CD4-positive, alpha-beta T cell (primary cell): ENCODE measurements around the gene BEND5. TPM values are rescaled to one million over a fixed set of nuclear protein-coding genes. Genes with fewer than 3 reads are reported as not detected.

Experiments
- ATAC-seq: fragments of 200-7000 bp; cut with Tn5 transposase; one replicate; pipeline ENCODE4 v1.10.0; 2022; ENCODE audit warnings: mild to moderate bottlenecking; ENCODE audit not compliant: poor library complexity
- CTCF ChIA-PET: fragments of 350-600 bp; sonication (Branson Sonifier 250); formaldehyde crosslinking; loops from one replicate; lab custom pipeline; 2021; ENCODE audit warnings: antibody characterized with exemption, inconsistent platforms; lab: Charles Lee
- POLR2A ChIA-PET: fragments of 350-600 bp; sonication (Branson Sonifier 250); formaldehyde crosslinking; loops from one replicate; lab custom pipeline; 2021; ENCODE audit warnings: antibody characterized with exemption, inconsistent platforms; lab: Charles Lee
- DNase-seq, 14 experiments: peaks; one replicate each; pipeline ENCODE4 v3.0.0-alpha.2; 2013 to 2020; ENCODE audit warnings: mixed read lengths in 2 of 14
- H3K27ac ChIP-seq, 2 donors: one replicate each; pipeline versions ENCODE4 v1.5.1 to v1.7.0; 2013; ENCODE audit warnings: low read length in 2 of 2, low read depth in 1 of 2, mild to moderate bottlenecking in 1 of 2
- H3K27me3 ChIP-seq, 2 experiments: 1 replicate in 1 of 2; 2 replicates in 1 of 2; pipeline versions ENCODE4 v1.6.1 to v1.7.0; 2013; ENCODE audit warnings: low read length in 2 of 2, control low read depth in 1 of 2, mild to moderate bottlenecking in 1 of 2, moderate library complexity in 1 of 2; ENCODE audit not compliant: insufficient read depth in 2 of 2, control insufficient read depth in 1 of 2
- H3K36me3 ChIP-seq: one replicate; pipeline ENCODE4 v1.6.1; 2013; ENCODE audit warnings: low read length, control low read depth; ENCODE audit not compliant: insufficient read depth
- H3K4me1 ChIP-seq: one replicate; pipeline ENCODE4 v1.6.1; 2013; ENCODE audit warnings: low read length, control low read depth; ENCODE audit not compliant: insufficient read depth
- H3K4me3 ChIP-seq: one replicate; pipeline ENCODE4 v1.5.1; 2013; ENCODE audit warnings: mild to moderate bottlenecking, low read length, moderate library complexity
- H3K9me3 ChIP-seq, 2 experiments: 1 replicate in 1 of 2; 2 replicates in 1 of 2; pipeline versions ENCODE4 v1.6.1 to v1.7.0; 2013; ENCODE audit warnings: low read length in 2 of 2, mild to moderate bottlenecking in 2 of 2, control low read depth in 1 of 2, moderate library complexity in 1 of 2; ENCODE audit not compliant: control insufficient read depth in 1 of 2, insufficient read depth in 1 of 2
- H3K27ac Mint-ChIP-seq: one replicate; pipeline ENCODE4 v1.8.0; 2020; ENCODE audit warnings: mixed read lengths
- H3K27me3 Mint-ChIP-seq: one replicate; pipeline ENCODE4 v1.8.0; 2021; ENCODE audit warnings: mixed read lengths
- H3K36me3 Mint-ChIP-seq: one replicate; pipeline ENCODE4 v1.8.0; 2021; ENCODE audit warnings: low read depth, mixed read lengths
- H3K4me1 Mint-ChIP-seq: one replicate; pipeline ENCODE4 v1.8.0; 2021; ENCODE audit warnings: low read depth, mixed read lengths
- H3K4me3 Mint-ChIP-seq: one replicate; pipeline ENCODE4 v1.8.0; 2020; ENCODE audit warnings: mild to moderate bottlenecking, mixed read lengths
- H3K9me3 Mint-ChIP-seq: one replicate; pipeline ENCODE4 v1.8.0; 2020; ENCODE audit warnings: mixed read lengths
- intact Hi-C, 2 experiments: fragments of 100-400 bp; cut with DNase I in 1 of 2; cut with micrococcal nuclease in 1 of 2; formaldehyde crosslinking; loops; one replicate each; pipeline versions ENCODE4 v1.15.1 to v1.9.0; 2023 to 2025; cut with DNase I, micrococcal nuclease
- total RNA-seq, 174 experiments: library from RNA in 2 of 174; stranded (reverse) in 2 of 174; gene quantifications; one replicate each; pipeline ENCODE4 v1.2.3 and lab custom pipeline; 2021 to 2026
- TF ChIP-seq, protein P1 (sequence below): fragments of 200-600 bp; IDR thresholded peaks from one replicate; pipeline ENCODE4 v1.8.0; 2022; ENCODE audit warnings: antibody characterized with exemption, mild to moderate bottlenecking

Gene BEND5
- total RNA-seq, 2 experiments from 2014 or later, result 5.6 to 5.7 TPM

- H3K4me3 ChIP-seq, result no peak overlapping the region
- no peaks in the 10 kb centered on the region for H3K27me3 ChIP-seq
- TF ChIP-seq, protein P1, sequence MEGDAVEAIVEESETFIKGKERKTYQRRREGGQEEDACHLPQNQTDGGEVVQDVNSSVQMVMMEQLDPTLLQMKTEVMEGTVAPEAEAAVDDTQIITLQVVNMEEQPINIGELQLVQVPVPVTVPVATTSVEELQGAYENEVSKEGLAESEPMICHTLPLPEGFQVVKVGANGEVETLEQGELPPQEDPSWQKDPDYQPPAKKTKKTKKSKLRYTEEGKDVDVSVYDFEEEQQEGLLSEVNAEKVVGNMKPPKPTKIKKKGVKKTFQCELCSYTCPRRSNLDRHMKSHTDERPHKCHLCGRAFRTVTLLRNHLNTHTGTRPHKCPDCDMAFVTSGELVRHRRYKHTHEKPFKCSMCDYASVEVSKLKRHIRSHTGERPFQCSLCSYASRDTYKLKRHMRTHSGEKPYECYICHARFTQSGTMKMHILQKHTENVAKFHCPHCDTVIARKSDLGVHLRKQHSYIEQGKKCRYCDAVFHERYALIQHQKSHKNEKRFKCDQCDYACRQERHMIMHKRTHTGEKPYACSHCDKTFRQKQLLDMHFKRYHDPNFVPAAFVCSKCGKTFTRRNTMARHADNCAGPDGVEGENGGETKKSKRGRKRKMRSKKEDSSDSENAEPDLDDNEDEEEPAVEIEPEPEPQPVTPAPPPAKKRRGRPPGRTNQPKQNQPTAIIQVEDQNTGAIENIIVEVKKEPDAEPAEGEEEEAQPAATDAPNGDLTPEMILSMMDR, result no peak
- no peak for DNase-seq
- CTCF ChIA-PET, result no interaction called here
- Mint-ChIP-seq H3K9me3 (no peaks in the 10 kb centered on the region), H3K4me3 (no peak overlapping the region), H3K4me1 (no peaks in the 10 kb centered on the region), H3K36me3 (peaks cover 21% of the 10 kb centered on the region), H3K27me3 (no peaks in the 10 kb centered on the region), H3K27ac (no peak overlapping the region)
- no peak for ATAC-seq
- no peak overlapping the region for H3K27ac ChIP-seq
- POLR2A ChIA-PET, result no interaction called here
- no peaks in the 10 kb centered on the region for H3K9me3 ChIP-seq
- H3K36me3 ChIP-seq, result no peaks in the 10 kb centered on the region
- intact Hi-C loops, result no loop called here
- no peaks in the 10 kb centered on the region for H3K4me1 ChIP-seq
These were observed 46.4 kb downstream of the BEND5 start for GRCh38 chr1:48730164-48730910.

GRCh38 chr1:48728584-48728983, 48.1 kb downstream of the BEND5 start:
- Mint-ChIP-seq H3K4me1 (no peaks in the 10 kb centered on the region), H3K4me3 (no peak overlapping the region), H3K27ac (no peak overlapping the region), H3K9me3 (no peaks in the 10 kb centered on the region), H3K36me3 (peaks cover 21% of the 10 kb centered on the region), H3K27me3 (no peaks in the 10 kb centered on the region)
- H3K4me3 ChIP-seq, result no peak overlapping the region
- H3K9me3 ChIP-seq, result no peaks in the 10 kb centered on the region
- no peaks in the 10 kb centered on the region for H3K4me1 ChIP-seq
- CTCF ChIA-PET, result no interaction called here
- no peaks in the 10 kb centered on the region for H3K36me3 ChIP-seq
- H3K27ac ChIP-seq, result no peak overlapping the region
- TF ChIP-seq, protein P1, result no peak
- no peaks in the 10 kb centered on the region for H3K27me3 ChIP-seq
- ATAC-seq, result no peak
- POLR2A ChIA-PET, result no interaction called here
- intact Hi-C loops, result loop anchor here in 1 of 2 experiments (10.0 kb wide), 1 partner anchor 56 kb away; no protein-coding TSS in a partner anchor
- no peak for DNase-seq

DNA sequence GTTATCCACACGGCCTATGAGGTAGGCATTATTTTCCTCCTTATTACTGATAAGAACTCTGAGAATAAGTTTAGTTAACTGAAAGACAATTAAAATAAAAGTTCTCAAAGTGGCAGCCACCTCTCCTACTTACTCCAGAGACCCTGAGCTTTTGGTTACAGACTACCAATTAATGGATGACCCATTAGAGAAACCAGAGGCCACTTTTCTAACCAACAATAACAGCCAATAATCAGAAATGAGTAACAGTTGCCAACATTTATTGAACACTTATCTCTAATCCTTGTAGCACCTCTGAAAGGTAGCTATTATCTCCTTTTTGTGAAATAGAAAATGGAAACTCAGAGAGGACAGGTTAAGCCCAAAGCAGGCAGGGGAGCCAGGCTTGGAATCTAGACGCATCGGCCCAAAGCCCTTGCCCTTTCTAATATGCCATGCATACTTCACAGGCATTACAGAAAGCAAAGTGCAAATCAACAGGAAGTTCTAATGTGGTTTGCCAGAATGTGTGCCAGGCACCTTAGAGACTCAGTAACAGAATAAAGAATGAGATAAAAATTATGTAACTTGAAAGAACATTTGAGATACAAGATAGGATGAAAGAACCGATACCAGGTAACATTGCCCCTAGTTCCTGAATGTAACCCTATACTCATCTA, 50.0 kb downstream of the BEND5 start:
- H3K4me3 Mint-ChIP-seq, result no peak overlapping the region
- no peaks in the 10 kb centered on the region for H3K4me1 ChIP-seq
- no peaks in the 10 kb centered on the region for H3K27me3 ChIP-seq
- DNase-seq (no peak), ATAC-seq (no peak)
- no peak overlapping the region for H3K27ac ChIP-seq
- H3K4me3 ChIP-seq, result no peak overlapping the region
- TF ChIP-seq, protein P1, result no peak
- no peaks in the 10 kb centered on the region for H3K4me1 Mint-ChIP-seq
- H3K9me3 Mint-ChIP-seq, result no peaks in the 10 kb centered on the region
- H3K9me3 ChIP-seq, result no peaks in the 10 kb centered on the region
- intact Hi-C loops, result loop anchor here in 1 of 2 experiments (10.0 kb wide), 1 partner anchor 58 kb away; no protein-coding TSS in a partner anchor
- peaks cover 21% of the 10 kb centered on the region for H3K36me3 Mint-ChIP-seq
- no peaks in the 10 kb centered on the region for H3K27me3 Mint-ChIP-seq
- CTCF ChIA-PET, result no interaction called here
- H3K27ac Mint-ChIP-seq, result no peak overlapping the region
- POLR2A ChIA-PET, result no interaction called here
- H3K36me3 ChIP-seq, result no peaks in the 10 kb centered on the region
